ENCODE results near the gene LTB. TPM values are rescaled to one million over a fixed set of nuclear protein-coding genes. Genes with fewer than 3 reads are reported as not detected.

LTB gene
- polyA plus RNA-seq (ENCODE audit: insufficient read length in 10 of 10): 10 to 100 TPM in 1 of 10 donors, 1 to 10 TPM in 6, under 1 TPM in 3; 0.67 to 32.2 (median 1.5) TPM
- long read RNA-seq, donor 1, partial matches to known transcripts: 0 of 1 reads
- long read RNA-seq, donor 1, other reads (novel, unspliced or antisense): 0 of 1 reads
- long read RNA-seq, donor 2: 0 reads
- long read RNA-seq, donor 3: 0 reads
- long read RNA-seq, donor 4, partial matches to known transcripts: 0 of 1 reads
- long read RNA-seq, donor 4, other reads (novel, unspliced or antisense): 0 of 1 reads
- long read RNA-seq, donor 5: 0 reads
- long read RNA-seq, donor 6, partial matches to known transcripts: 0 of 2 reads
- long read RNA-seq, donor 6, other reads (novel, unspliced or antisense): 0 of 2 reads
- long read RNA-seq, donor 7, partial matches to known transcripts: 0 of 2 reads
- long read RNA-seq, donor 7, other reads (novel, unspliced or antisense): 0 of 2 reads
- long read RNA-seq, donor 8, partial matches to known transcripts: 0 of 3 reads
- long read RNA-seq, donor 8, other reads (novel, unspliced or antisense): 0 of 3 reads
- long read RNA-seq, donor 9: 0 reads

DNA sequence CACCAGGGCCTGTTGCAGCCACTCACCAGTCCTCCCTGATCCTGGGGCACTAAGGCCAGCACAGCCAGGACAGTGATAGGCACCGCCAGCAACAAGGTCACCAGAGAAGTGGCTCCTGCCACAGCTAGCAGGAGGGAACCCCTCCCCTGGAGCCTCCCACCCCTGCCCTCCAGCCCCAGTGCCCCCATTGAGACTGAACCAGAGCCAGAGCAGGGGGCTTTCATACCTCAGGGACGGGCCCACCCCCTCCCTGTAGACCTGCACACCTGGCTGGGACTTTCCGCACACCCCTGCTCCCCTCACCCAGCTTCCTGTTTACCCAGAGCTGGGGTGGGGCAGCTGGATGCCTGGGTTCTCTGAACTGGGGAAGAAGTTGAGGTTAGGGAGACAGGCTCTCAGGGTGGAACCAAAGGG, at the start of gene LTB:
Gene LTB (minus strand): TSS at position 195 of the 414 bp plus-strand sequence. CDS start 7 bp downstream, at position 188.
- no peak for DNase-seq

- DNase-seq: no peak
Measured at GRCh38 chr6:31631681-31632278, 49.6 kb upstream of the LTB start.

DNA sequence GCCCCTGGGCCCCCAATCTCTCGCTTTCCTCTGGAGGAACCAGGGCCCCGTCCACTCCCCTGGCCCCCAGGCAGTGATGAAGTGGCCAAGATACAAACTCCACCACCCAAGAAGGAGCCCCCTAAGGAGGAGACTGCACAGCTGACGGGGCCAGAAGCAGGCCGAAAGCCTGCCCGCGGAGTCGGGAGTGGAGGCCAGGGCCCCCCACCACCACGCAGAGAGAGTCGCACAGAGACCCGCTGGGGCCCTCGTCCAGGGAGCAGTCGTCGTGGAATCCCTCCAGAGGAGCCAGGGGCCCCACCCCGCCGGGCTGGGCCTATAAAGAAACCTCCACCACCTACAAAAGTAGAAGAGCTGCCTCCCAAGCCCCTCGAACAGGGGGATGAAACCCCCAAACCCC, 49.0 kb upstream of the LTB start:
- DNase-seq: no peak

DNA sequence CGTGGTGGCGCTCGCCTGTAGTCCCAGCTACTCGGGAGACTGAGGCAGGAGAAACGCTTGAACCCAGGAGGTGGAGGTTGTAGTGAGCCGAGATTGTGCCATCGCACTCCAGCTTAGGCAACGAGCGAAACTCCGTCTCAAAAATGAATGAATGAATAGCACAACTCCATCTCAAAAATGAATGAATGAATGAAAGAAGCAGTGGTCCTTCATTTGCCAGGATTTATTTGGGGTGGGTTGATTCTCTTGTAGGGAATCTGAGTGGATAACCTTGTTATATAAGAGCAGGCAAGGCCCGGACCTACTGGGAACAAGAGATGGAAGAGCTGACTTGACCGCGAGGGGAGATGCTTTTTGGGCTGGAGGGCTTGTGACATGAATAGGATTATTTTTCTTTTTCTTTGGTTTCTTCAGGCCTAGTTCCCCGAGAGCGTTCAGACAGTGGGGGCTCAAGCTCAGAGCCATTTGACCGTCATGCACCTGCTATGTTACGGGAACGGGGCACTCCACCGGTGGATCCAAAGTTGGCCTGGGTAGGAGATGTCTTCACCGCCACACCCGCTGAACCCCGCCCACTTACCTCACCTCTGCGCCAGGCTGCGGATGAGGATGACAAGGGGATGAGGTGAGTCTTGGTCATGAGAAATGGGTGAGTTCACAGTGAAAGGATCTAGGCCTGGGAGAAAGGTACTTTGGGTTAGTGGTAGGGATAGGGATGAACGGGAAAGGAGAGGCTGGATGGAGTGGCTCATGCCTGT, 48.1 kb upstream of the LTB start:
- DNase-seq: no peak

GRCh38 chr6:31629014-31629413, 46.8 kb upstream of the LTB start:
- no peak for DNase-seq

DNA sequence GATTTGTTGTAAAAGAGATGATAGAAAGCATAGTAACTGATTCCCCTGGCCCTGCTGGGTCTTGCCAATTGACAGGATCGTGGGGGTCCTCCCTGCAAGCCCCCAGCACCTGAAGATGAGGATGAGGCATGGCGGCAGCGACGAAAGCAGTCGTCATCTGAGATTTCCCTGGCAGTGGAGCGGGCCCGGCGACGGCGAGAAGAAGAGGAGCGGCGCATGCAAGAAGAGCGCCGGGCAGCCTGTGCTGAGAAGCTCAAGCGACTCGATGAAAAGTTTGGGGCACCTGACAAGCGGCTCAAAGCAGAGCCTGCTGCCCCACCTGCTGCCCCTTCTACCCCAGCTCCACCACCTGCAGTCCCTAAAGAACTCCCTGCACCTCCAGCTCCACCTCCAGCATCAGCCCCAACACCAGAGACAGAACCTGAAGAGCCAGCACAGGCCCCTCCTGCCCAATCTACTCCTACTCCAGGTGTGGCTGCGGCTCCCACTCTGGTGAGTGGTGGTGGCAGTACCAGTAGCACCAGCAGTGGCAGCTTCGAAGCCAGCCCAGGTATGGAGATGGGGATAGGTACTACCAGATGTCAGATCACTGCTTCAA, 45.6 kb upstream of the LTB start:
- no peak for DNase-seq

- no peak for DNase-seq
Measured at GRCh38 chr6:31626952-31627351, 44.7 kb upstream of the LTB start.

- DNase-seq: no peak
Measured at GRCh38 chr6:31624070-31624469, 41.8 kb upstream of the LTB start.

DNA sequence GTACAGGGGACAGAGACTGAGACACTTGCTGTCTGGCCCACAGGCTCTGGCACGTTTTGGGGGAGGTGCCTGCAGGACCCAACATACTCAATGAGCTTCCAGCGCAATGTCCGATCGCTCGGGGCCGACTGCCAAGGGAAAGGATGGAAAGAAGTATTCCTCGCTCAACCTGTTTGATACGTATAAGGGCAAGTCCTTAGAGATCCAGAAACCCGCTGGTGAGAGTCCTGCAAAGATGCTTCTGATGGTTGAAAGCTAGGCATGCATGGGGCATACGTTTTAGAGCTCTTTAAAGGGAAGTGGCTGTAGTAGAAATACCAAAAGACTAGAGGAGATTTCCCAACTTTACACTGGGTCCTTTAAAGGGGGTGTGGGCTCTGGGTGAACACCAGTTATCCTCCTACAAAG, 40.5 kb upstream of the LTB start:
- DNase-seq: no peak

GRCh38 chr6:31621991-31622390, 39.8 kb upstream of the LTB start:
- no peak for DNase-seq

- DNase-seq: no peak
Measured at GRCh38 chr6:31621320-31621939, 39.2 kb upstream of the LTB start.

DNA sequence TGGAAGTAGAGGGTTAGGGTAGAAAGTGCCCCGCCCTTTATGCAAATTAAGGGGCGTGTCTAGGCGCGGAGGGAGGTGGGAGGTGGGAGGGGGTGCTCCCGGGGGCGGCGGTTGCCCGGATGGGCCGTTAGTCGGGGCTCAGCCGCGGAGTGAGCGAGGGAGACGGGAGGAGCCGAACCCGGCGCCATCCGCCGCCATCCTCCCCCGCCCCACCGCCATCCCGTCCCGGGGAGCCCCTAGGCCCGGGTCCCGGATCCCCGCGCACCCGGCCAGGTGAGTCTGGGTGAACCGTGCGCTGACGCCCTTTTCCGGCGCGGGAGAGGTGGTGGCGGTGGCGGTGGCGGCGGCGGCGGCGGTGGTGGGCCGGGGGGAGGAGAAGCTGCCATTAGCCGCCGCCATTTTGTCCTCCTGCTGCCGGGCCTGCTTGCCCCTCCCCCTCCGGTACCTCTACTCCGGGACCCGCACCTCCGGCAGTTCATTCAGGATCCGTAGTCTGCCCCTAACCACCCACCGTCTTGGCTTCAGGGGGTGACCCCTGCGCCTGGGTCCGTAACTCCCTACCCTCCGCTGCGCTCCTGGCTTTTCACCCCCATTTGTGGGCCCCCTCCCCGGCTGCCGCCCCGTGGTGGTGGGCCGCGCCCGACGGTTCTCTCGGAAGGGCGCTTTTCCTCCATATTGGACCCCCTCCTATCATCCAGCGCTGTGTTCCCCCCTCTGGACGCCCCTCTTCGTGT, 38.5 kb upstream of the LTB start, which contains the start of gene PRRC2A:
Gene PRRC2A (plus strand): TSS at position 130 of the 734 bp plus-strand sequence. CDS start 2,075 bp downstream, outside the sequence.
- DNase-seq: peak in 2 of 3 donors; percentile 79 to 95

- peak; percentile 99 to 100 (median 100) for DNase-seq
Measured at GRCh38 chr6:31619805-31620585, 37.8 kb upstream of the LTB start.

DNA sequence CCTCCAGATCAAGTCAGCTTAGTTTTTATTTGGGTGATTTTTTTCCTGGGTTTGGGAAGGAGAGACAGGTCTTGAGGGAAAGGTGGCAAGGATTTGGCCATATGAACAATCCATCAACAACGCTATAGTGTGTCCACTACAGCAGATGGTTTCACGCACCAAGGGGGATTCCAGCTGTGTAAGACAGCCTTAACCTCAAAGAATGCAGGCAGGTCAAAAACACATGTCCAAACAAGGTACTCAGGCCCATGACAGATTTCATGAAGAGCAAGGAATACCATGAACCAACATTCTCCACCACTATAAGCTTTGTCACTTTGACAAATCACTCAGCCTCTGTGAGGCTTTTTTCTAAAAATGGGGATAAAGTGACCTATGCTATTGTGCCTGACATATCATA, 34.8 kb upstream of the LTB start:
- DNase-seq: no peak

DNA sequence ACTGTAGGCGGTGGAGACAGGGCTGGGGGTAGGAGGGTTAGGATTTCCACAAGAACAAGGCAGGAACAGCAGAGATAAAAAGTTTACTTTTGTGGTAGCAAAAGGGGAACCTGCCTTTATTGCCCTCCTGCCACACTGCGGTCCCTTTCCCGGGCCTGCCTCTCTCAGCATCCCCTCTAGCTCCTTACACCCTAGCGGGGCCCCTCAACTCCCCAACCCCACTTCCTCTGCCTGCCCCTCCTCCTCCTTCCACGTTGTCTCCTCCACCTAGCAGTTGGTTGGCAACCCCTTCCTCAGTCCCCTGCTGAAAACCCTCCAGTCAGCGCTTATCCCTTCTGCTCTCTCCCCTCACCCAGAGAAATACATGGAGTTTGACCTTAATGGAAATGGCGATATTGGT, 33.5 kb upstream of the LTB start:
- no peak for DNase-seq

- DNase-seq: no peak
Measured at GRCh38 chr6:31614684-31615578, 32.7 kb upstream of the LTB start, which contains the start of gene AIF1. TSS of gene AIF1 (plus strand) at chr6:31615234. CDS start at chr6:31615330, 96 bp downstream.

- no peak for DNase-seq
Measured at GRCh38 chr6:31614075-31614619, 31.9 kb upstream of the LTB start.

DNA sequence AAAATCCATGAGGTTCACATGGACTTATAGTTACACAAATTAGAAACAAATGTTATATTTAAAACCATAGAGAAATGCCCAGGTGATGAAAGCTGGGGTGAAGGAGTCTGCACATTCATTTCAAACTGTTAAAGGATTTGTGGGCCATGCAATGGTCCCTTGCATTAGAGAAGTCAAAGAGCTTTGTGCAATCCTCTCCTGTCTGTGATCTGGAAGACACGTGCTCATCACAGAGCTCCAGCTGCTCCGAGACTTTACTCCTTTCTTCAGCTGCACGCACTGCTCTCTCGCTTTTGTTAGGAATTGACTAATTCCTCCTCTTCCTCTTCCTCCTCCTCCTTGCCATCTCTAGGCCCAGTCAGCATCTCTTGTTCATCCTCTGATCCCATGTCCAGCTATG, 28.7 kb upstream of the LTB start:
- DNase-seq: peak in 1 of 3 donors; percentile 68

All from muscle of back (tissue), 13 donors.